Panc1 (cell line): ENCODE measurements around the gene MRPL48. TPM values are rescaled to one million over a fixed set of nuclear protein-coding genes. Genes with fewer than 3 reads are reported as not detected.

Experiments
- ATAC-seq: fragments of 200-7000 bp; cut with Tn5 transposase; 2 replicates; pipeline ENCODE4 v1.9.1; 2020; ENCODE audit warnings: mild to moderate bottlenecking, moderate library complexity
- BruUV-seq: library from RNA; stranded (reverse); fragments of 400-500 nt; replicated peaks from 2 replicates; lab custom pipeline; 2021; lab: Mats Ljungman, UMichigan
- CTCF ChIA-PET: fragments of 300-600 bp; sonication (Branson Sonifier 250); formaldehyde crosslinking; loops from one replicate; lab custom pipeline; 2022; ENCODE audit warnings: antibody characterized with exemption; lab: Charles Lee
- POLR2A ChIA-PET: fragments of 300-600 bp; sonication (Branson Sonifier 250); formaldehyde crosslinking; loops from one replicate; lab custom pipeline; 2022; ENCODE audit warnings: antibody characterized with exemption; lab: Charles Lee
- DNase-seq: peaks from one replicate; pipeline ENCODE4 v3.0.0-alpha.2; 2010; ENCODE audit warnings: low read depth, low spot score
- H3K27ac ChIP-seq: 2 replicates; pipeline ENCODE4 v1.5.1; 2011; ENCODE audit warnings: mild to moderate bottlenecking, low read length, inconsistent platforms
- H3K27me3 ChIP-seq: fragments of 200-500 bp; sonication (Bioruptor generic); 2 replicates; pipeline ENCODE4 v1.6.0; 2014; ENCODE audit warnings: low read length, inconsistent platforms; ENCODE audit not compliant: control insufficient read depth, insufficient read depth
- H3K36me3 ChIP-seq: fragments of 200-500 bp; sonication (Bioruptor generic); 2 replicates; pipeline ENCODE4 v1.5.1; 2014; ENCODE audit warnings: inconsistent platforms, mild to moderate bottlenecking, low read length, moderate library complexity; ENCODE audit not compliant: control insufficient read depth, insufficient read depth
- H3K4me1 ChIP-seq: 2 replicates; pipeline ENCODE4 v1.5.1; 2011; ENCODE audit warnings: inconsistent platforms, mild to moderate bottlenecking, low read length, moderate library complexity; ENCODE audit not compliant: control insufficient read depth, insufficient read depth
- H3K4me3 ChIP-seq, 2 experiments: 2 replicates each; pipeline ENCODE4 v1.5.1; 2011 to 2012; ENCODE audit warnings: low read depth in 2 of 2, low read length in 2 of 2, mild to moderate bottlenecking in 2 of 2, inconsistent platforms in 1 of 2, moderate library complexity in 1 of 2
- H3K9me3 ChIP-seq: fragments of 200-500 bp; sonication (Bioruptor generic); 2 replicates; pipeline ENCODE4 v1.5.1; 2014; ENCODE audit warnings: low read depth, mild to moderate bottlenecking, inconsistent platforms, low read length, moderate library complexity; ENCODE audit not compliant: control insufficient read depth, insufficient read depth
- POLR2AphosphoS5 ChIP-seq: IDR thresholded peaks from 2 replicates; pipeline ENCODE4 v1.6.1; 2012; ENCODE audit warnings: mild to moderate bottlenecking, low read depth, low read length, moderate library complexity
- SIN3A ChIP-seq: IDR thresholded peaks from 2 replicates; pipeline ENCODE4 v1.6.1; 2012; ENCODE audit warnings: low read depth, mild to moderate bottlenecking, low read length, moderate library complexity, borderline replicate concordance; ENCODE audit not compliant: insufficient read depth
- TCF7L2 ChIP-seq: IDR thresholded peaks from 2 replicates; pipeline ENCODE4 v1.6.1; 2011; ENCODE audit warnings: mild to moderate bottlenecking, low read depth, low read length, inconsistent platforms
- in situ Hi-C: cut with HindIII; loops from 2 replicates; pipeline ENCODE4 v1.10.0; 2016; ENCODE audit warnings: low sequenced_read_pairs, low pct_unique_long_range_greater_than_20kb
- intact Hi-C: fragments of 100-400 bp; cut with micrococcal nuclease; formaldehyde crosslinking; loops from one replicate; pipeline ENCODE4 v1.10.0; 2022; ENCODE audit not compliant: unreplicated experiment
- total RNA-seq: library from RNA; stranded (reverse); gene quantifications from one replicate; pipeline ENCODE4 v1.2.1, GENCODE V29; 2021; ENCODE audit not compliant: unreplicated experiment
- TF ChIP-seq, protein P1 (sequence below), 2 experiments: IDR thresholded peaks; 2 replicates each; pipeline ENCODE4 v1.6.1; 2011 to 2012; ENCODE audit warnings: low read depth in 2 of 2, control low read depth in 1 of 2, low read length in 1 of 2, mild to moderate bottlenecking in 1 of 2, moderate library complexity in 1 of 2; ENCODE audit not compliant: insufficient read depth in 1 of 2
- TF ChIP-seq, protein P2 (sequence below): fragments of 450-650 bp; IDR thresholded peaks from 2 replicates; pipeline ENCODE4 v1.5.1; 2017; ENCODE audit warnings: mild to moderate bottlenecking

MRPL48 gene
- total RNA-seq, 1 experiment from 2014 or later: 42.0 TPM

DNA sequence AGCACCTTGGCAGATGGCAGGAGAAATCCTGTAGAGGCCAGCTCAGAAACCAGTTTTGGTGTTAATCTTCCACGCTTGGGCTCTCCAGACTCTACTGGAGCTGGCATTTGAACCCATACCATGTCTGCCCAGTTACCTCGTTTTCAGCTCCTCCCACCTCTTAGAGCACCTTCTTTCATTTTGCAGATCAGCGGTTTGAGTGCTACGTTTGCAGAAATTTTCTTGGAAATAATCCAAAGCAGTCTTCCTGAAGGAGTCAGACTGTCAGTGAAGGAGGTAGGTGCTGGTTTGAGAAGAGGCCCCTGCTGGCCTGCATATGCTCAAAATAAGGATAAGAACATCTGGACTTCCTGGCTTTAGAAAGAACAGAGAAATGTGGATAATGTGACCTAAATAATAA, 75.3 kb downstream of the MRPL48 start:
- H3K4me3 ChIP-seq: no peak overlapping the region
- no peaks in the 10 kb centered on the region for H3K9me3 ChIP-seq
- H3K27ac ChIP-seq: no peak overlapping the region
- no peak for ATAC-seq
- H3K27me3 ChIP-seq: no peaks in the 10 kb centered on the region
- ChIA-PET CTCF (no interaction called here), POLR2A (interaction anchor here (0.5 to 0.6 kb wide), 2 partner anchors 49 to 318 kb away, joined by 3 to 9 read pairs; no protein-coding TSS in a partner anchor)
- no peak for TF ChIP-seq POLR2AphosphoS5
- no peak for TF ChIP-seq SIN3A
- TF ChIP-seq, protein P1, sequence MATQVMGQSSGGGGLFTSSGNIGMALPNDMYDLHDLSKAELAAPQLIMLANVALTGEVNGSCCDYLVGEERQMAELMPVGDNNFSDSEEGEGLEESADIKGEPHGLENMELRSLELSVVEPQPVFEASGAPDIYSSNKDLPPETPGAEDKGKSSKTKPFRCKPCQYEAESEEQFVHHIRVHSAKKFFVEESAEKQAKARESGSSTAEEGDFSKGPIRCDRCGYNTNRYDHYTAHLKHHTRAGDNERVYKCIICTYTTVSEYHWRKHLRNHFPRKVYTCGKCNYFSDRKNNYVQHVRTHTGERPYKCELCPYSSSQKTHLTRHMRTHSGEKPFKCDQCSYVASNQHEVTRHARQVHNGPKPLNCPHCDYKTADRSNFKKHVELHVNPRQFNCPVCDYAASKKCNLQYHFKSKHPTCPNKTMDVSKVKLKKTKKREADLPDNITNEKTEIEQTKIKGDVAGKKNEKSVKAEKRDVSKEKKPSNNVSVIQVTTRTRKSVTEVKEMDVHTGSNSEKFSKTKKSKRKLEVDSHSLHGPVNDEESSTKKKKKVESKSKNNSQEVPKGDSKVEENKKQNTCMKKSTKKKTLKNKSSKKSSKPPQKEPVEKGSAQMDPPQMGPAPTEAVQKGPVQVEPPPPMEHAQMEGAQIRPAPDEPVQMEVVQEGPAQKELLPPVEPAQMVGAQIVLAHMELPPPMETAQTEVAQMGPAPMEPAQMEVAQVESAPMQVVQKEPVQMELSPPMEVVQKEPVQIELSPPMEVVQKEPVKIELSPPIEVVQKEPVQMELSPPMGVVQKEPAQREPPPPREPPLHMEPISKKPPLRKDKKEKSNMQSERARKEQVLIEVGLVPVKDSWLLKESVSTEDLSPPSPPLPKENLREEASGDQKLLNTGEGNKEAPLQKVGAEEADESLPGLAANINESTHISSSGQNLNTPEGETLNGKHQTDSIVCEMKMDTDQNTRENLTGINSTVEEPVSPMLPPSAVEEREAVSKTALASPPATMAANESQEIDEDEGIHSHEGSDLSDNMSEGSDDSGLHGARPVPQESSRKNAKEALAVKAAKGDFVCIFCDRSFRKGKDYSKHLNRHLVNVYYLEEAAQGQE (IDR thresholded peaks at IDR 0.05; ENCODE audit: insufficient read depth in 1 of 2, low read depth in 2 of 2, low read length in 1 of 2): no peak
- no peak for TF ChIP-seq TCF7L2
- TF ChIP-seq, protein P2, sequence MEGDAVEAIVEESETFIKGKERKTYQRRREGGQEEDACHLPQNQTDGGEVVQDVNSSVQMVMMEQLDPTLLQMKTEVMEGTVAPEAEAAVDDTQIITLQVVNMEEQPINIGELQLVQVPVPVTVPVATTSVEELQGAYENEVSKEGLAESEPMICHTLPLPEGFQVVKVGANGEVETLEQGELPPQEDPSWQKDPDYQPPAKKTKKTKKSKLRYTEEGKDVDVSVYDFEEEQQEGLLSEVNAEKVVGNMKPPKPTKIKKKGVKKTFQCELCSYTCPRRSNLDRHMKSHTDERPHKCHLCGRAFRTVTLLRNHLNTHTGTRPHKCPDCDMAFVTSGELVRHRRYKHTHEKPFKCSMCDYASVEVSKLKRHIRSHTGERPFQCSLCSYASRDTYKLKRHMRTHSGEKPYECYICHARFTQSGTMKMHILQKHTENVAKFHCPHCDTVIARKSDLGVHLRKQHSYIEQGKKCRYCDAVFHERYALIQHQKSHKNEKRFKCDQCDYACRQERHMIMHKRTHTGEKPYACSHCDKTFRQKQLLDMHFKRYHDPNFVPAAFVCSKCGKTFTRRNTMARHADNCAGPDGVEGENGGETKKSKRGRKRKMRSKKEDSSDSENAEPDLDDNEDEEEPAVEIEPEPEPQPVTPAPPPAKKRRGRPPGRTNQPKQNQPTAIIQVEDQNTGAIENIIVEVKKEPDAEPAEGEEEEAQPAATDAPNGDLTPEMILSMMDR: no peak
- H3K4me1 ChIP-seq: no peaks in the 10 kb centered on the region
- BruUV-seq: no TSS peak
- DNase-seq: no peak
- in situ Hi-C loops (no loop called here), intact Hi-C loops (no loop called here)
- no peaks in the 10 kb centered on the region for H3K36me3 ChIP-seq

DNA sequence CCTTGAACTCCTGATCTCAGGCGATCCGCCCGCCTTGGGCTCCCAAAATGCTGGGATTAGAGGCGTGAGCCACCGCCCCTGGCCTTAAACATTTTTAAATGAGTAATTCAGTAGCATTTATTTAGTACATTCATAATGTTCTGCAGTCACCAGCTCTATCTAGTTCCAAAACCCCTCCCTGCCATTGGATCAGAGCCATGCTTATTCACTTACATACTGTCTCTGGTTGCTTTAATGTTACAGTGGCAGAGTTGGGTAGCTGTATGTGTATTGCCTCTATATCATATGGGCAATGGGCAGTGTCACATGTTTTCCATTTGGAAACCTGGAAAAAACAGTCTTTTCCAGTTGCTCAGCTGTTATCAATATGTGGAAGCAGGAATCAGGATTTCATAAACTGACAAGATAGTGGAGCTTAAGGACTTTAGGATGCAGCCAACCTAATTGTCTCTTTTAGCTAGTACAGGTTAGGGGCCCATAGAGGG, 78.5 kb downstream of the MRPL48 start:
- in situ Hi-C loops (no loop called here), intact Hi-C loops (no loop called here)
- Histone ChIP-seq H3K36me3 (no peaks in the 10 kb centered on the region), H3K9me3 (no peaks in the 10 kb centered on the region), H3K4me1 (peaks cover 6% of the 10 kb centered on the region), H3K27ac (no peak overlapping the region), H3K4me3 (no peak overlapping the region), H3K27me3 (no peaks in the 10 kb centered on the region)
- TF ChIP-seq, protein P2: no peak
- TF ChIP-seq TCF7L2: no peak
- ChIA-PET POLR2A (interaction anchor here (0.7 kb wide), 1 partner anchor 90 kb away, joined by 11 read pairs; no protein-coding TSS in a partner anchor), CTCF (no interaction called here)
- BruUV-seq: no TSS peak
- ATAC-seq (no peak), DNase-seq (no peak)
